Activated CD8-positive, alpha-beta memory T cell treated with anti-CD3 and anti-CD28 coated beads for 48 hours (primary cell): ENCODE measurements around the gene INO80.
"Not testable (repeated sequence)": the region's sequence is repeated elsewhere in the genome, so short reads cannot be mapped to it uniquely, and the experiment has no call there.

Experiments used
- DNase-seq, 3 experiments: peaks; one replicate each; pipeline ENCODE4 v3.0.0-alpha.2; 2020; ENCODE audit warnings: low read depth in 2 of 3, low spot score in 2 of 3

INO80 gene

GRCh38 chr15:41122849-41123248 is 6.8 kb upstream of the INO80 start:
- DNase-seq = no peak

- DNase-seq = no peak
Observed at GRCh38 chr15:41121951-41122350, 5.9 kb upstream of the INO80 start.

- DNase-seq = no peak
Observed at GRCh38 chr15:41116962-41117252, 827 bp upstream of the INO80 start.

GRCh38 chr15:41115652-41116115 is 396 bp downstream of the INO80 start:
- DNase-seq = peak; percentile 39 to 66 (median 53)

GRCh38 chr15:41115161-41115651 is 874 bp downstream of the INO80 start:
- no peak for DNase-seq

GRCh38 chr15:41106947-41107346 is 9.1 kb downstream of the INO80 start:
- DNase-seq = no peak

- no peak for DNase-seq
Observed at GRCh38 chr15:41105348-41106334, 10.4 kb downstream of the INO80 start.

GRCh38 chr15:41104234-41104633 is 11.8 kb downstream of the INO80 start:
- no peak for DNase-seq

GRCh38 chr15:41102854-41103253 is 13.2 kb downstream of the INO80 start:
- no peak for DNase-seq

GRCh38 chr15:41096178-41096577 is 19.9 kb downstream of the INO80 start:
- no peak for DNase-seq

GRCh38 chr15:41085029-41085428 is 31.1 kb downstream of the INO80 start:
- DNase-seq = no peak

- DNase-seq = no peak
Observed at GRCh38 chr15:41080144-41080543, 35.9 kb downstream of the INO80 start.

GRCh38 chr15:41079717-41080116 is 36.4 kb downstream of the INO80 start:
- no peak for DNase-seq

GRCh38 chr15:41078879-41079278 is 37.2 kb downstream of the INO80 start:
- DNase-seq = not testable (repeated sequence)

GRCh38 chr15:41078125-41078524 is 38.0 kb downstream of the INO80 start:
- no peak for DNase-seq

- DNase-seq = no peak
Observed at GRCh38 chr15:41073028-41073427, 43.1 kb downstream of the INO80 start.

- DNase-seq = no peak
Observed at GRCh38 chr15:41072013-41072412, 44.1 kb downstream of the INO80 start.

GRCh38 chr15:41066516-41066915 is 49.6 kb downstream of the INO80 start:
- no peak for DNase-seq

- no peak for DNase-seq
Observed at GRCh38 chr15:41061667-41062066, 54.4 kb downstream of the INO80 start.

GRCh38 chr15:41060505-41060904 is 55.6 kb downstream of the INO80 start:
- DNase-seq = no peak

GRCh38 chr15:41056810-41057209 is 59.3 kb downstream of the INO80 start:
- DNase-seq = no peak

- no peak for DNase-seq
Observed at GRCh38 chr15:41055706-41056105, 60.4 kb downstream of the INO80 start.

GRCh38 chr15:41051139-41051538 is 64.9 kb downstream of the INO80 start:
- no peak for DNase-seq
